Inflammatory macrophage (primary cell): ENCODE measurements around the gene ILDR2.

Source experiments
- DNase-seq, 2 donors: peaks; one replicate each; pipeline ENCODE4 v3.0.0-alpha.2; 2020 to 2022

Gene ILDR2

GRCh38 chr1:166969074-166969677 lies 6.2 kb downstream of the ILDR2 start:
- DNase-seq: no peak

- no peak for DNase-seq
Measured at GRCh38 chr1:166960858-166961474, 14.4 kb downstream of the ILDR2 start.

GRCh38 chr1:166956872-166957271 lies 18.5 kb downstream of the ILDR2 start:
- DNase-seq: no peak

GRCh38 chr1:166956057-166956850 lies 19.1 kb downstream of the ILDR2 start:
- DNase-seq: no peak

- DNase-seq: no peak
Measured at GRCh38 chr1:166953491-166953890, 21.8 kb downstream of the ILDR2 start.

GRCh38 chr1:166952002-166952746 lies 23.2 kb downstream of the ILDR2 start:
- no peak for DNase-seq

GRCh38 chr1:166951050-166951449 lies 24.3 kb downstream of the ILDR2 start:
- no peak for DNase-seq

GRCh38 chr1:166950156-166950555 lies 25.2 kb downstream of the ILDR2 start:
- DNase-seq: no peak

GRCh38 chr1:166948856-166949350 lies 26.4 kb downstream of the ILDR2 start:
- no peak for DNase-seq

GRCh38 chr1:166947398-166948043 lies 27.8 kb downstream of the ILDR2 start:
- DNase-seq: peak in 1 of 2 donors; percentile 26

GRCh38 chr1:166944186-166944967 lies 31.0 kb downstream of the ILDR2 start:
- no peak for DNase-seq

GRCh38 chr1:166939741-166940375 lies 35.5 kb downstream of the ILDR2 start:
- no peak for DNase-seq

- no peak for DNase-seq
Measured at GRCh38 chr1:166937962-166938361, 37.4 kb downstream of the ILDR2 start.

GRCh38 chr1:166937329-166937728 lies 38.0 kb downstream of the ILDR2 start:
- no peak for DNase-seq

GRCh38 chr1:166933633-166934032 lies 41.7 kb downstream of the ILDR2 start:
- no peak for DNase-seq

- DNase-seq: no peak
Measured at GRCh38 chr1:166933140-166933539, 42.2 kb downstream of the ILDR2 start.

GRCh38 chr1:166929911-166930310 lies 45.4 kb downstream of the ILDR2 start:
- DNase-seq: no peak

GRCh38 chr1:166927701-166928100 lies 47.6 kb downstream of the ILDR2 start:
- no peak for DNase-seq

- no peak for DNase-seq
Measured at GRCh38 chr1:166925810-166926478, 49.4 kb downstream of the ILDR2 start.

- DNase-seq: no peak
Measured at GRCh38 chr1:166924823-166925541, 50.4 kb downstream of the ILDR2 start.
